PC-3 (cell line): ENCODE measurements around the gene CLN3.
"Not testable (repeated sequence)": the region's sequence is repeated elsewhere in the genome, so short reads cannot be mapped to it uniquely, and the experiment has no call there.

Experiments
- CTCF ChIP-seq: fragments of 300-600 bp; sonication (generic); conservative IDR thresholded peaks from 2 replicates; pipeline ENCODE4 v1.5.1; 2017; ENCODE audit warnings: antibody characterized with exemption, low read depth, mild to moderate bottlenecking, low read length
- EZH2 ChIP-seq: fragments of 300-600 bp; sonication (generic); IDR thresholded peaks from one replicate; pipeline ENCODE4 v1.6.1; 2017; ENCODE audit warnings: antibody characterized with exemption, mild to moderate bottlenecking, low read length; ENCODE audit not compliant: unreplicated experiment
- EZH2phosphoT487 ChIP-seq: fragments of 300-600 bp; sonication (generic); IDR thresholded peaks from 2 replicates; pipeline ENCODE4 v1.6.1; 2018; ENCODE audit warnings: mild to moderate bottlenecking, antibody characterized with exemption, low read length, borderline replicate concordance

GRCh38 chr16:28438899-28439298, 53.0 kb downstream of the CLN3 start:
- TF ChIP-seq EZH2, CTCF, EZH2phosphoT487: not testable (repeated sequence)
